ENCODE measurements around the gene BIN1. TPM values are rescaled to one million over a fixed set of nuclear protein-coding genes. Genes with fewer than 3 reads are reported as not detected.

The BIN1 gene
- total and polyA plus RNA-seq, 2 experiments from 2014 or later = 23.9 to 33.0 TPM

DNA sequence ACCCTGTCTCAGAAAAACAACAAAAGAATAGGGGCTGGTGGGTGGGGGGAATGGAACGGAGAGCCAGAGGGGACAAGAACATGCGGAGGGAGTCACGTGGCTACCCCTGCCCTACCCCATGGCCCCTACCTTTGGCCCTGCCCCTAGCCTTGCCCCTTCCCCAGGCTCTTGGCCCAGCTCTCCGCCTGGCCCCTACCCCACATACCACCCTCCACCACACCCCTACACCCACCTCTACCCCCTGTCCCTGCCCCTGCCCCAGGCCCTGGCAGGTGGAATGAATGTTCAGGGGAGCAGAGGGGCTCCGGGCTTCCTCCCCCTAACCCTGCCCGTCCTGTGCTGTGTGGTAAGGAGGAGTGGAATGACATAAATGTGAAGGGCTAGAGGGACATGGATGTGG lies 15.1 kb downstream of the BIN1 start:
- 90 to 100% methylated on average over 3 to 6 of the region's 6 CpGs for WGBS, 2 experiments (ENCODE audit: low coverage in 1 of 2, low lambda C conversion rate in 2 of 2, missing lambda C conversion rate in 2 of 2)
- no peaks in the 10 kb centered on the region for H3K27me3 ChIP-seq (replicated peaks; ENCODE audit: insufficient read depth)
- no peaks in the 10 kb centered on the region for H4K20me1 ChIP-seq (ENCODE audit: insufficient read depth)
- H3K36me3 ChIP-seq (ENCODE audit: low read depth) = no peaks in the 10 kb centered on the region
- H3F3A ChIP-seq (ENCODE audit: insufficient read depth) = no peaks in the 10 kb centered on the region
- peaks cover 30% of the 10 kb centered on the region for H3K79me2 ChIP-seq (ENCODE audit: insufficient read depth)
- no peak overlapping the region for H2AFZ ChIP-seq
- no peak overlapping the region for H3K9ac ChIP-seq
- no peak for DNase-seq
- in situ Hi-C loops (cut with MboI) = no loop called here
- TF ChIP-seq EZH2 (IDR thresholded peaks at IDR 0.05; ENCODE audit: insufficient read depth, poor library complexity, severe bottlenecking) = no peak
- TF ChIP-seq EZH2phosphoT487 (IDR thresholded peaks at IDR 0.05; ENCODE audit: insufficient read depth, low read depth) = no peak
- H3K4me1 ChIP-seq (ENCODE audit: insufficient read depth) = peaks cover 19% of the 10 kb centered on the region
- H3K4me3 ChIP-seq = no peak overlapping the region
- H3K9me2 ChIP-seq (ENCODE audit: insufficient read depth) = no peaks in the 10 kb centered on the region
- no peak overlapping the region for H3K4me2 ChIP-seq (ENCODE audit: unreplicated experiment)
- H3K27ac ChIP-seq = no peak overlapping the region
- no peaks in the 10 kb centered on the region for H3K9me3 ChIP-seq (ENCODE audit: low read depth)

DNA sequence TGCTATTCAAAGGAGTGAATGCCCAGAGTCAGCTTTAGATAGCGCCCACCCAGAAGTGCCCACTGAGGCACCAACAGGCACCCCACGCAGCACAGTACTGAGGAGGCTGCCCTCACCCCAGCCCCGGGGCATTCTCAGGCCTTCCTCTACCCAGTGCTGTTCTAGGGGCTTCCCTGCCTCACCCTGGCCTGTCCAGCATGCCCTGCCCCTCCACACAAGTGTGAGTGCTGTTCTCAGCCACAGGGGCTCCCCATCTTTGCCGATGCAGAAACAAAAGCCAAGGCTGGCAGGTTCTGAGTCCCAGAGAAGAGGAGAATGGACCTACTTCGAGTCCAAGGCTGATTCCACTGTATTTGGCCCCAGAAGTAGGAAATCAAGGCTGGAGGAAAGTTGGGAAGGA lies 15.8 kb downstream of the BIN1 start:
- H3F3A ChIP-seq (ENCODE audit: insufficient read depth) = no peaks in the 10 kb centered on the region
- WGBS, 2 experiments (ENCODE audit: low coverage in 1 of 2, low lambda C conversion rate in 2 of 2, missing lambda C conversion rate in 2 of 2) = 92 to 98% methylated on average over 5 of the region's 5 CpGs
- H3K27ac ChIP-seq = no peak overlapping the region
- no peaks in the 10 kb centered on the region for H3K27me3 ChIP-seq (replicated peaks; ENCODE audit: insufficient read depth)
- H3K9ac ChIP-seq = no peak overlapping the region
- H3K4me1 ChIP-seq (ENCODE audit: insufficient read depth) = peaks cover 21% of the 10 kb centered on the region
- H3K79me2 ChIP-seq (ENCODE audit: insufficient read depth) = peaks cover 35% of the 10 kb centered on the region
- no peaks in the 10 kb centered on the region for H3K9me2 ChIP-seq (ENCODE audit: insufficient read depth)
- no peak overlapping the region for H3K4me2 ChIP-seq (ENCODE audit: unreplicated experiment)
- TF ChIP-seq EZH2phosphoT487 (IDR thresholded peaks at IDR 0.05; ENCODE audit: insufficient read depth, low read depth) (no peak), EZH2 (IDR thresholded peaks at IDR 0.05; ENCODE audit: insufficient read depth, poor library complexity, severe bottlenecking) (no peak)
- H3K4me3 ChIP-seq = no peak overlapping the region
- in situ Hi-C loops (cut with MboI) = no loop called here
- no peaks in the 10 kb centered on the region for H4K20me1 ChIP-seq (ENCODE audit: insufficient read depth)
- H3K9me3 ChIP-seq (ENCODE audit: low read depth) = no peaks in the 10 kb centered on the region
- H2AFZ ChIP-seq = no peak overlapping the region
- no peaks in the 10 kb centered on the region for H3K36me3 ChIP-seq (ENCODE audit: low read depth)
- no peak for DNase-seq

DNA sequence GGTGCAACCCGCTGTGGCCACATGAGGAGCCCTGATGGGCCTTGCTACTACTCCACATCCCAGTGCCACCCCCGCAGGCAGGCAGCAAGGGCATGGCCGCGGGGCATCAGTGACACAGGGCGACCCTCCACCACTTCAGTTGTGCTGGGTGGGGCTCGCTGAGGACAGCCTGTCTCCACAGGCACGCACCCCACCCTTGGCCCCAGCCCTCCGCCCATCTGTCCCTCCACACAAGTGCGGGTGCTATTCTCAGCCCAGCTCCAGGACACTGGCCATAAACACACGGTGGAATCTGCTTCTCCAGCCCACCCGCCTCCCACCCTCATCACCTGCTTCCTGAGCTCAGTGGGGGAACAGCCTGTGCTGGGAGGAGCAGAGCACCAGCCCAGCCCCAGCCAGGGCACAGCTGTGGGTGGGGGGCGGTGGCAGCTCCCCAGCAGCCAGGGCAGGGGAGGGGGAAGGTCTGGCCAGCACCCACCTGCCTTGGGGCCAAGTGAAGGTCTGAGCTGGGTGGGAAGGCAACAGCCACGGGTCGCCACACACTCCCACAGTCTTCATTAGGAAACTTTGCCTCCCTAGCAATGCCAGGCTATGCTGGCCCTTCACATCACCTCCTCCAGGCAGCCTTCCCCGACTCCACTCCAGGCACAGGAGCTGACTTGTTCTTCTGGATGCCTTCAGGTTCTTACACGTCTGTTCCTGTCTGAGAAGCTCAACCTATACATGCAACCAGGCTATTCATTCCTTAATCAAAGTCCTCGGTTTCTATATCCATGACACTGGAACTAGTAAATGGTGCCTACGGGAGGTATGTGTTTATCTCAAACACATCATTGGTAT lies 16.5 kb downstream of the BIN1 start:
- DNase-seq = no peak
- no peak overlapping the region for H3K4me2 ChIP-seq (ENCODE audit: unreplicated experiment)
- H4K20me1 ChIP-seq (ENCODE audit: insufficient read depth) = no peaks in the 10 kb centered on the region
- no peaks in the 10 kb centered on the region for H3K9me3 ChIP-seq (ENCODE audit: low read depth)
- H3K27ac ChIP-seq = no peak overlapping the region
- in situ Hi-C loops (cut with MboI) = no loop called here
- no peak for TF ChIP-seq EZH2phosphoT487 (IDR thresholded peaks at IDR 0.05; ENCODE audit: insufficient read depth, low read depth)
- no peak for TF ChIP-seq EZH2 (IDR thresholded peaks at IDR 0.05; ENCODE audit: insufficient read depth, poor library complexity, severe bottlenecking)
- no peaks in the 10 kb centered on the region for H3F3A ChIP-seq (ENCODE audit: insufficient read depth)
- no peaks in the 10 kb centered on the region for H3K36me3 ChIP-seq (ENCODE audit: low read depth)
- H3K79me2 ChIP-seq (ENCODE audit: insufficient read depth) = peaks cover 42% of the 10 kb centered on the region
- no peaks in the 10 kb centered on the region for H3K9me2 ChIP-seq (ENCODE audit: insufficient read depth)
- 65 to 76% methylated on average over 13 to 18 of the region's 18 CpGs for whole genome bisulfite sequencing, 2 experiments (ENCODE audit: low coverage in 1 of 2, low lambda C conversion rate in 2 of 2, missing lambda C conversion rate in 2 of 2)
- no peak overlapping the region for H3K9ac ChIP-seq
- H3K4me1 ChIP-seq (ENCODE audit: insufficient read depth) = peaks cover 21% of the 10 kb centered on the region
- H3K4me3 ChIP-seq = no peak overlapping the region
- H2AFZ ChIP-seq = no peak overlapping the region
- H3K27me3 ChIP-seq (replicated peaks; ENCODE audit: insufficient read depth) = no peaks in the 10 kb centered on the region

DNA sequence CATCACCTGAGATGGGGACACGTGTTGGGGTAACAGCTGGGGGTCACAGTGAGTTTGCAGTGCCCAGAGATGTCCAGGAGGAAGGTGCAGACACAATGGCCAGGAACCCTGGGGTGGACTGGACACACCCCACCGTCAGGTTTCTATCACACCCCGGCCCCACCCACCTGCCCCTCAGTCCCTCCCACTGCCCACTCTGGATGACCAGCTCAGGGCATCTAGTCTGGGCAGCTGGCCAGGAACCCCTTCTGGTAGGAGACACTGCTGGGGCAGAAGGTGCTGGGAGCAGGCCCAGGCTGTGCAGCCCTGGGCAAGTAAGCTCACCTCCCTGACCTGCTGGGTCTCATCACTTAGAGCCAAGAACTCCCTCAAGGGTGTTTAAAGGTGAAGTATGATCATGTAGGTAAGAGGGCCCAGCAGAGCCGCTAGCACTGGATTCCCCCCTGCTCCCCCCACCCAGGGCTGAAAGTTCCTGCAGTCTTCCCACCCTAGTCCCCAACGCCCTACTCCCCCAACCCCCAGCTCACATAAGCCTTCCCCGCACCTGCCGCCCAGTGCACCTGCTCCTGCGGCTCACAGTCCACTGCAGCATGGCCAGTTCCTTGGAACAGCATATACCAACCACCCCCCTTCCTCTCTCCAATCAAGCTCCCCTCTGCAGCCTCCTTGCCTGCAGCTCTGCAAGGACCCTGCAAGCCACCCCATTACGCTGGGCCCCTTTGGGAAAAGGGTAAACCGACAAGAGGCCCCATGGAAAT lies 17.3 kb downstream of the BIN1 start:
- H3K27ac ChIP-seq = no peak overlapping the region
- H3F3A ChIP-seq (ENCODE audit: insufficient read depth) = peaks cover 2% of the 10 kb centered on the region; the same call in 1 of the 2 replicates
- no peak overlapping the region for H3K4me3 ChIP-seq
- no peaks in the 10 kb centered on the region for H3K9me3 ChIP-seq (ENCODE audit: low read depth)
- H3K4me1 ChIP-seq (ENCODE audit: insufficient read depth) = peaks cover 19% of the 10 kb centered on the region
- in situ Hi-C loops (cut with MboI) = no loop called here
- H3K27me3 ChIP-seq (replicated peaks; ENCODE audit: insufficient read depth) = no peaks in the 10 kb centered on the region
- no peak for TF ChIP-seq EZH2 (IDR thresholded peaks at IDR 0.05; ENCODE audit: insufficient read depth, poor library complexity, severe bottlenecking)
- no peak for TF ChIP-seq EZH2phosphoT487 (IDR thresholded peaks at IDR 0.05; ENCODE audit: insufficient read depth, low read depth)
- no peaks in the 10 kb centered on the region for H4K20me1 ChIP-seq (ENCODE audit: insufficient read depth)
- H3K36me3 ChIP-seq (ENCODE audit: low read depth) = no peaks in the 10 kb centered on the region
- no peak for DNase-seq
- 84 to 90% methylated on average over 8 to 10 of the region's 10 CpGs for whole genome bisulfite sequencing, 2 experiments (ENCODE audit: low coverage in 1 of 2, low lambda C conversion rate in 2 of 2, missing lambda C conversion rate in 2 of 2)
- no peaks in the 10 kb centered on the region for H3K9me2 ChIP-seq (ENCODE audit: insufficient read depth)
- H3K9ac ChIP-seq = no peak overlapping the region
- peaks cover 44% of the 10 kb centered on the region for H3K79me2 ChIP-seq (ENCODE audit: insufficient read depth)
- H2AFZ ChIP-seq = no peak overlapping the region
- H3K4me2 ChIP-seq (ENCODE audit: unreplicated experiment) = no peak overlapping the region
